Stimulated activated CD4-positive, alpha-beta T cell treated with anti-CD3 and anti-CD28 coated beads, Interleukin-1b, Interleukin-23, amount 100 ng/mL, for 24 hours (primary cell): ENCODE data around the gene TRAK1.
A peak's percentile ranks its signal among the peaks of the same experiment; 100 is the strongest.

ENCODE experiments used
- DNase-seq, 4 experiments: peaks; one replicate each; pipeline ENCODE4 v3.0.0-alpha.2; 2020; ENCODE audit warnings: low read depth in 4 of 4, low spot score in 1 of 4

Gene TRAK1

DNA sequence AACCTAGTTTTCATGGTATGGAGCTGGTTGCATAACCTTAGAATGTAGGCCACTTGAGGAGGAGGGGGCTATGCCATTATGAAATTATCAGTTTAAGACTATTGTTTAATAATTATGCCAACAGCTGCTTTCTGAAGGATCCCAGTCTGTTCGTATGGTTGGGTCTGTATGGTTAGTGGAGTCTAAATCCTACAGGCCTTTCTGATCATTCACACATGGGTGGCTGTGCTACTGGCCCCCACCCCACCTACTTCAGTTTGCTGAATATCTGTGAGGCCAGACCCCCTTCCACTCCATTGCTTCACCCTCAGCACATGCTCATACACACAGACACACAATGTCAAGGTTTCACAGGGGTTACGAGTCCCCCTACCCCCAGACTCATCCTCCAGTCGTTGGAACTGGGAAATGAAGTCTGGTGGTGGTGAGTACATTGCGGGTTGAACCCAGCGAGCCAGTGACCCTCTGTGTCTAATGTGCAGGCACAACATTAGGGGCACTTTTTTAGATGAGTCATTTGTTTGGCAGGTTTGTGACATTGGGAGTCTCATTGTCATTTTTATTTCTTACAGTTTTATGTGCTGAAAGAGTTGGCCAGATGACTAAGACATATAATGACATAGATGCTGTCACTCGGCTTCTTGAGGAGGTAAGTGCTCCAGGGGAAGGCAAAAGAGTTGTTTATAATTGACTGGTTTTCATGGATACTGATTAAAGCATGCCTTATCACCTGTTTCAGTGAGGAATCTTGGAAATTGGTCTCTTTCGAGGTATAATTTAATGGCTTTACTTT, 85.3 kb downstream of the TRAK1 start:
- DNase-seq, result no peak

- no peak for DNase-seq
Observed at GRCh38 chr3:42177068-42177800, 86.1 kb downstream of the TRAK1 start.

GRCh38 chr3:42177801-42178150, 86.6 kb downstream of the TRAK1 start:
- no peak for DNase-seq

- no peak for DNase-seq
Observed at GRCh38 chr3:42179110-42179725, 88.1 kb downstream of the TRAK1 start.

DNA sequence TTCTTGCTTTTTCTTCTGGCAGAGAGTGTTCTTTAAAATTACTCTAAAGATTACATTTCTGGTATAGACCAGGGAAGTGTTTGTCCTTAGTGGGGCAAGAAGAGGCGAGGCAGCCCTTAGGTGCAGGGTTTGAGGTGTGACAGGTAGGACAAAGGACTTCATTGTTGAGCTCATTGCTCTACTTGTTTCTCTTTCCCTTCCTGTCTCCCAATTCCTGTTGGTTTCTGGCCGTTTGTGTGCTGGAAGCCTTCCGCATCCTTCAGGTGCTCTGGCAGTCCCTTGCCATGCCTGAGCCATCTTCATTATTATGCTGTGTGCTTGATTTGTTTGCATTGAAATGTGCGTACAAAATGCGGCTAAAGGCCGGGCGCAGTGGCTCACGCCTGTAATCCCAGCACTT, 89.7 kb downstream of the TRAK1 start:
- DNase-seq, result no peak

DNA sequence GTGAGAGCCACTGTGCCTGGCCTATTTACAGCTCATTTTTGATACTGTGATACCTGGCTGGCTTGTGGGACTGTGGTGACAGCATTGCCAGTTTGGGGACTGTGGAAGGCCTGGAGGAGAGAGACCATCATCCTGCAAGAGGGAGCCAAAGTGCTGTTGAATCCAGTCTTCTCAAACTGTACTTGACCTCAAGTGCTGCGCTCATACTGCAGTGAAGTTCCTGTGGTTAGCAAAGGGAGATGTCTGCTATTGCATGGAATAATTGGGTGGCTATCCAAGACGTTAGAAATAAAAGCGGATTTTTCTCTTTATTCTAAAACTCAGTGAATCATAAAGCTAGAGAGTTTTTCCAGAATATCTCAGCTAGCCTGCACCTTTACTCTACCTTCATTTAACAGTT, 91.4 kb downstream of the TRAK1 start:
- DNase-seq, result no peak

DNA sequence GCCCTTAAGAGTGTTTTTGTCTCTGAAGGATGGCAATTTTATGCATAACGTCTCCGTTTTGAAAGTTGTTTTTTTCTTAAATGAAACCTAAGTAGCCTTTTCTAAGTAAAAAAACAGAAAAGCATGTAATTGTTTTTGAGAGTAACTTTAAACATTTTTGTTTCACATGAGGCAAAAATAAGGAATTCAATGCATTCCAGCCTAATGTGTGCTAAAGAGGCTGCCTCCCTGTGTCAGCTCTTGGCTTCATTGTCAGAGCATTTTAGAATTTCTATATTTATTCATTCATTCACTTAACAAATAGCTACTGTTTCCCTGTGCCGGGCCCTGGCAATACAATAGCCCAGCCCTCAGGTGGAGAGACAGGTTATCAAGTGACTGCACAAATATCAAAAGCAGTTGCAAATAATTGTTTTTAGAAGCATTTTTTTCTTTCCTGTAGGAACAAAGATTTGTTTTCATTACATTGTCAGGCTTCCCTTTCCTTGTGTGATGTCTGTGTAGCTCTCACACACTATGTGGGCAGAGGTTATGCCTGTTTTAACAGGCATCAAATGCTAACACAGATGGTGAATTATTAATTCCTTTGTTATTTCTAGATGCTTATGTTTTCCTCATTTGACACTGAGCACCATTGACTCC, 93.0 kb downstream of the TRAK1 start:
- DNase-seq, result no peak

GRCh38 chr3:42184651-42185443, 93.7 kb downstream of the TRAK1 start:
- DNase-seq, result no peak

DNA sequence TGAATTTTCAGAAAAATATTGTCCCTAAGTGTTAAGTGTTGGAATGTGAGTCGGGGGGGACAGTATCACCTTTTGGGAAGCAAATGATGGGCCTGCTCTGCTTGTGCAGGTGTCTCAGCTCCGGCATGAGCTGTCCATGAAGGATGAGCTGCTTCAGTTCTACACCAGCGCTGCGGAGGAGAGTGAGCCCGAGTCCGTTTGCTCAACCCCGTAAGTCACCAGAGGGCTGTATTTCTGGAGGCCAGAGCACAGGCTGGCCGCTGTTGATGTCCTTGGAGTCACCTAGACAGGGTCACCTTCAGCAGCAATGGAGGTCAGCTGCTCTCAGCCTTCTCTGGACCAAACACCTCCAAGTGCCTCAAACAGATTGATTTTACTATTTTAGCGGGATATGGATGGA, 96.8 kb downstream of the TRAK1 start:
- DNase-seq, result no peak

- no peak for DNase-seq
Observed at GRCh38 chr3:42188376-42188775, 97.2 kb downstream of the TRAK1 start.

DNA sequence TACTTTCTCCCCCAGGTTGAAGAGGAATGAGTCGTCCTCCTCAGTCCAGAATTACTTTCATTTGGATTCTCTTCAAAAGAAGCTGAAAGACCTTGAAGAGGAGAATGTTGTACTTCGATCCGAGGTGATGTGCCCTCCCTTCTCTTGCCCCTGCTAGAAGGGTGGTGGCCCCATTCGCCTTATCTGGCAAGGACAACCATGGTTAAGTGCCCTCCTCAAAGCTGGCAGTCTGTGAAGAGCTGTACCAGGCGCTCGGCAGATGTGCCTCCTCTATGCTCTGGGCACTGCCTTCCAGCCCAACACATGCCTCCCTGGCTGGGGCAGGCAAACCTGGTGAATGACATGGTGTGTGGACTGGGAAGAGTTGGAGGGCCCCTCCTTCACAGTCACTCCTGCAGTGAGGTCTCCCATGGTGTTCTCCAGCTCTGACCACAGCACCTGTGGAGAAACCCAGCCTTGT, 97.9 kb downstream of the TRAK1 start:
- DNase-seq, result no peak

- DNase-seq, result no peak
Observed at GRCh38 chr3:42189736-42190135, 98.6 kb downstream of the TRAK1 start.

DNA sequence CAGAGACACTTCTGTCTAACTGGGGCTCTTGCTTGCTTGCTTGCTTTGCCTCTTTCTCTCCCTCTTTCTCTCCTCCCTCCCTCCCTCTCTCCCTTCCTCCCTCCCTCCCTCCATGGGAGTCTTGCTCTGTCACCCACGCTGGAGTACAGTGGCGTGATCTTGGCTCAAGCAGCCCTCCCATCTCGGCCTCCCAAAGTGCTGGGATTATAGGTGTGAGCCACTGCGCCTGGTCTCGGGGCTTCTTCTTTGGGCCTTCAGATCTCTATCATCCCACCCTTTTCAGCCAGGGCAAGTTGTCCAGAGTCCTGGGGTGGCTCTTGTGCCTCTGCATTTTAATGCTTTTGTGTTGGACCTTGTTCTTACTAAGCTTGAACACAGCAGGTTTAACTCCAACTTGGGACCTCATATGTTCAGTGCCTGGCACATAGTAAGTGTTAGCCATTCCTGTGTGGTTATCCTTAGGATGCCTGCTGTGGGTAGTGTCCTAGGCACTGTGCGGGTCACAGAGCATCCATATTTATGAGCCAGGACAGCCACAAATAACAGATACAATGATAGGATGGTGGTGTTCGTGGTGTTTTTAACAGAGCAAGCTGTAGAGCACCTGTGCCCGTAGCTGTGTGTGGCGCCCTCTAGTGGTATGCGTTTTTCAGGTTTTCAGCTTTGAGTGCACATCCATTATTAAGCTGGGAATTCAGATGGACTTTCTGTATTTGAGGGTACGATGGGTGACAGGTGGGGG, 99.7 kb downstream of the TRAK1 start:
- peak; percentile 44 to 60 (median 57) for DNase-seq

DNA sequence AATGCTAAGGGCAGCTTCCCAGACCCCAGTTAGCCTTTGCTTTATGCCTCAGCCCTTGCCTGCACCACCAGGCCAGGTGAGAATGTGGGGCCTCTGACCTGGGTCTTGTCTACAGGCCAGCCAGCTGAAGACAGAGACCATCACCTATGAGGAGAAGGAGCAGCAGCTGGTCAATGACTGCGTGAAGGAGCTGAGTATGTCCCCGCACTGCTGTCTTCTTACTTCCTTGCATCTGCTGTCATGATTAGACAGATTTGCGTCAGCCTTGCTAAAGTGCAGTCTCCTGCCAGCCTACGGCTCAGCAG, 100.2 kb downstream of the TRAK1 start:
- no peak for DNase-seq

DNA sequence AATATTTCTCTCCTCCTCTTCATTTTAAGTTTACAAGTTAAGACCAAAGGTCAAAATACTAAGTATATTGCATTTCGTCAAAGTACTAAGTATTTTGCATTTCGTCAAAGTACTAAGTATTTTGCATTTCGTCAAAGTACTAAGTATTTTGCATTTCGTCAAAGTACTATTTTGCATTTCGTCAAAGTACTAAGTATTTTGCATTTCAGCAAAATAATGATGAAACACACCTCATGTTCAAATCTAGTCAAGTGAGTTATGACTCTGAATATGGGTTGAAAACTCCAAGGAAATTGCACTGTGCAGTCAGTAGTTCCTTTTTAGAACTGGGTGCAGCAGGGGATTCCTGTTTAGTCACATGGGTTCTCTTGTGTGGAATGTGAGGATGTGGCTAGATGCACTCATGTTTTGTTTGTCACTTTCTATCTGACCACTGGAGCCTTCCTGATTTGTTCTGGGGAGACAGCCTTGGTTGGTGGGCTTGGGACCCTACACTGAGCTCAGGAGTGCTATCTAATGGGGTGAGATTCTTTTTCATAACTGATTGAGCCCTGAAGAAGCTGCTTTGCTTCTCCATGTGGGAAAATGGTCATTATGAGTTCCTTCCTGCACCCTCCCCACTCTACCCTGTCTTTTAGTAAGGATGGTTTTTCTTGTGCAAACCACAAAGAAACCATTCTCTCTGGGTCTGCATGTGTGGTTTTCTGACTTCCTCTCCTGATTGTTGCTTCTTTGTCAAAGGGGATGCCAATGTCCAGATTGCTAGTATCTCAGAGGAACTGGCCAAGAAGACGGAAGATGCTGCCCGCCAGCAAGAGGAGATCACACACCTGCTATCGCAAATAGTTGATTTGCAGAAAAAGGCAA, 101.4 kb downstream of the TRAK1 start:
- no peak for DNase-seq

DNA sequence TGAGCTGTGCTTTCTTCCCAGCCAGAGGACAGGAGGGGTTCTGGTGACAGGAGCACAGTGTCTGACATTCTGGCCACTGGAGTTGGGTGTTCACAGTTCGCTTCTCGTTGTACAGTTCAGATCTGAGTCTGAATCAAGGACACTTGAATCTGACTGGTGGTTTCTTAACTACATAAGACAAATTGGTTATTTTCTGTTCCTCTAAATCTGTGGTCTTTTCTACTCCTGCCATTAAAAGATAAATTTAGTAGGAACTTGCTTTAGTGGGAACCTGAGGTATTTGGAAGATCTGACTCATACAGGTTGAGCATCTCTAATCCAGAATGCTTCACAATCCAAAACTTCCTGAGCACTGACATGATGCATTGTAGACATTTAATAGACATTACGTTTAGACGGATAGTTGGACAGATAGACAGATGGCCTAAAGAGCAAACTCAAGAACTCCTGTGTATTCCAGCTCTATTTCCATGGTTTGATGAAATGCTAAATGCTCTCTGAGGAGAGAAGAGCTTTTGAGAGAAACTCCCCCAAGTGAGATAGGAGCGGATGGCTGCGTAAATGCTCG, 103.9 kb downstream of the TRAK1 start:
- no peak for DNase-seq

GRCh38 chr3:42195879-42196330, 104.7 kb downstream of the TRAK1 start:
- no peak for DNase-seq

DNA sequence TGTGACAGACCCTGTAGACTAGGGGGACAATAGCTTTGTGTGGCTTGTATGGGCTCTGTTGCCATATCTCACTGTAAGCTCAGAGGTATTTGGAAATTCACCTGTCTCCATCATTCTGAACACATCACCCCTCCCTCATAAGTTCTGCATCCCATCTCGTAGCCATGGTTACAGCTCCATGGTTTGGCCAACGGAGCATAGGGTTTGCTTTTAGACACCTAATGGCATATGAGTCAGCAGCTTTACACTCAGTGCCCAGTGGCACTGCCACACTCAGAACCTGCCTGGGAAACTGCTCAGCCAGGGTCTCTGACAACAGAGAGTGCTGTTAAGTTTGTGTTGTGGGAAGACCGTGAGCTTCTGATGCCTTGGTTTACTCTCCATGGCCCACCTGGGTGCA, 107.6 kb downstream of the TRAK1 start:
- DNase-seq, result no peak
